Erythroblast (primary cell): ENCODE data around the gene RAC2.

ENCODE experiments used
- GATA1 ChIP-seq: IDR thresholded peaks from 2 replicates; pipeline ENCODE4 v1.6.1; 2011; ENCODE audit warnings: low read depth, mild to moderate bottlenecking, control low read depth, low read length, moderate library complexity
- POLR2A ChIP-seq: IDR thresholded peaks from 2 replicates; pipeline ENCODE4 v1.6.1; 2011; ENCODE audit warnings: mild to moderate bottlenecking, low read length

GRCh38 chr22:37244922-37245722 lies 1.1 kb upstream of the RAC2 start:
- TF ChIP-seq POLR2A: no peak
- TF ChIP-seq GATA1: no peak
